Stimulated activated CD4-positive, alpha-beta T cell treated with anti-CD3 and anti-CD28 coated beads, Interleukin-1b, Interleukin-23, amount 100 ng/mL, for 4 hours (primary cell): ENCODE results near the gene NCK1.
"Not testable (repeated sequence)": the region's sequence is repeated elsewhere in the genome, so short reads cannot be mapped to it uniquely, and the experiment has no call there.

Source experiments
- DNase-seq, 2 donors: peaks; one replicate each; pipeline ENCODE4 v3.0.0-alpha.2; 2020; ENCODE audit warnings: low read depth in 2 of 2

NCK1 gene

GRCh38 chr3:136987398-136987980 lies 125.5 kb downstream of the NCK1 start:
- DNase-seq: not testable (repeated sequence)

GRCh38 chr3:136988651-136989050 lies 126.6 kb downstream of the NCK1 start:
- no peak for DNase-seq

- DNase-seq: no peak
Measured at GRCh38 chr3:136989781-136990524, 127.9 kb downstream of the NCK1 start.

GRCh38 chr3:136990826-136991225 lies 128.8 kb downstream of the NCK1 start:
- DNase-seq: no peak

- no peak for DNase-seq
Measured at GRCh38 chr3:136992115-136992514, 130.1 kb downstream of the NCK1 start.

GRCh38 chr3:136994772-136995516 lies 132.9 kb downstream of the NCK1 start:
- no peak for DNase-seq

GRCh38 chr3:136995652-136996051 lies 133.6 kb downstream of the NCK1 start:
- DNase-seq: no peak
